ENCODE results near the gene SAMD9L. TPM values are rescaled to one million over a fixed set of nuclear protein-coding genes. Genes with fewer than 3 reads are reported as not detected.

Gene SAMD9L
- total RNA-seq, 2 experiments from 2014 or later, result 4.6 to 10.8 TPM

DNA sequence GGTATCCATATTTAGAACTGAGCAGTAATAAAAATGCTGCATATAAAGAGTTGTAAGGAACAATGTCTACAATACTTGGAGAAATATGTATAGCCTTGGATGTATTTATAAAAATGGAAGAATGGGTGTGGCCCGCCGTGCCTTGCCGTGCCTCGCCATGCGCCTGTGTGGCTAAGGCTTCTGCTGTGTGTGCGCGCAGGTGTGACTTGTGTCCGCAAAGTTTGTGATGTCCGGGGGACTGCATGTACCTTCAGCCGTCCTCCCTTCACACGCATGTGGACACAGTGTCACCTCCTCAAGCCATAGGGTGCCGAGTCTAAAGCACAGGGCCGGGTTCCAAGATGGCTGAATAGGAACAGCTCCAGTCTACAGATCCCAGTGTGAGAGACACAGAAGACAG, 40.2 kb downstream of the SAMD9L start:
- no peak for DNase-seq (ENCODE audit: low spot score)
- TF ChIP-seq, protein P1, sequence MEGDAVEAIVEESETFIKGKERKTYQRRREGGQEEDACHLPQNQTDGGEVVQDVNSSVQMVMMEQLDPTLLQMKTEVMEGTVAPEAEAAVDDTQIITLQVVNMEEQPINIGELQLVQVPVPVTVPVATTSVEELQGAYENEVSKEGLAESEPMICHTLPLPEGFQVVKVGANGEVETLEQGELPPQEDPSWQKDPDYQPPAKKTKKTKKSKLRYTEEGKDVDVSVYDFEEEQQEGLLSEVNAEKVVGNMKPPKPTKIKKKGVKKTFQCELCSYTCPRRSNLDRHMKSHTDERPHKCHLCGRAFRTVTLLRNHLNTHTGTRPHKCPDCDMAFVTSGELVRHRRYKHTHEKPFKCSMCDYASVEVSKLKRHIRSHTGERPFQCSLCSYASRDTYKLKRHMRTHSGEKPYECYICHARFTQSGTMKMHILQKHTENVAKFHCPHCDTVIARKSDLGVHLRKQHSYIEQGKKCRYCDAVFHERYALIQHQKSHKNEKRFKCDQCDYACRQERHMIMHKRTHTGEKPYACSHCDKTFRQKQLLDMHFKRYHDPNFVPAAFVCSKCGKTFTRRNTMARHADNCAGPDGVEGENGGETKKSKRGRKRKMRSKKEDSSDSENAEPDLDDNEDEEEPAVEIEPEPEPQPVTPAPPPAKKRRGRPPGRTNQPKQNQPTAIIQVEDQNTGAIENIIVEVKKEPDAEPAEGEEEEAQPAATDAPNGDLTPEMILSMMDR (conservative IDR thresholded peaks at IDR 0.05; ENCODE audit: low read length), result no peak
- no peak for TF ChIP-seq EZH2phosphoT487 (IDR thresholded peaks at IDR 0.05; ENCODE audit: borderline replicate concordance, low read depth, low read length)
- Histone ChIP-seq H3K27ac (ENCODE audit: low read depth, low read length, poor library complexity, severe bottlenecking) (no peak overlapping the region), H4K20me1 (ENCODE audit: insufficient read depth, low read length) (no peaks in the 10 kb centered on the region), H3K9me2 (ENCODE audit: insufficient read depth, low read length) (no peaks in the 10 kb centered on the region), H3K4me2 (ENCODE audit: low read length) (no peak overlapping the region), H2AFZ (ENCODE audit: low read length) (no peak overlapping the region), H3K4me3 (ENCODE audit: low read depth, low read length, poor library complexity, severe bottlenecking) (no peak overlapping the region), H3K4me1 (ENCODE audit: insufficient read depth, low read length, poor library complexity, severe bottlenecking) (no peaks in the 10 kb centered on the region), H3K36me3 (ENCODE audit: insufficient read depth, low read length) (peaks cover 9% of the 10 kb centered on the region), H3K79me2 (ENCODE audit: insufficient read depth, low read depth, low read length) (no peaks in the 10 kb centered on the region), H3K9me3 (ENCODE audit: low read length) (no peaks in the 10 kb centered on the region)
- POLR2A ChIA-PET, result interaction anchor here (0.6 to 1.2 kb wide), 5 partner anchors 10 to 703 kb away, joined by 3 to 6 read pairs (median 3); partner anchors contain the start of gene SAMD9
- BruUV-seq (replicated peaks), result no TSS peak
- intact Hi-C loops (cut with micrococcal nuclease; ENCODE audit: unreplicated experiment), result no loop called here
- CTCF ChIA-PET (ENCODE audit: unreplicated experiment), result no interaction called here

DNA sequence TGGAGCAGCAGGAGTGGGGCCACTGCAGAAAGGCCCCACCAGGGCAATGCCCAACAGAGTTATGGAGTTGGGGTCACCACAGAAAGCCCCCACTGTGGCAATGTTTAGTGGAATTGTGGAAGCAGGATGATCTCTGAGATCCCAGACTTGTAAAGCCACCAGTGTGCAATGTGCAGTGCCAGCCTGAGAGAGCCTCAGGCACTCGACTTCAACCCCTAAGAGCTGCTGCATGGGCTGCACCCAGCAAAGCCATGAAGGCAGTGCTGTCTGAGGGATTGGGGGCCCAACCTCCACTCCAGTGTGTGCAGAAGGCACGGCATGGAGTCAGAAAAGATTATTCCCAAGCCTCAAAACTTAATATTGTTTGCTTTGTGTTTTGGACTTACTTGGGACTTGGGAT, 50.8 kb downstream of the SAMD9L start:
- Histone ChIP-seq H3K27ac (ENCODE audit: low read depth, low read length, poor library complexity, severe bottlenecking) (no peak overlapping the region), H3K36me3 (ENCODE audit: insufficient read depth, low read length) (no peaks in the 10 kb centered on the region), H3K79me2 (ENCODE audit: insufficient read depth, low read depth, low read length) (no peaks in the 10 kb centered on the region), H3K4me1 (ENCODE audit: insufficient read depth, low read length, poor library complexity, severe bottlenecking) (no peaks in the 10 kb centered on the region), H3K4me2 (ENCODE audit: low read length) (no peak overlapping the region), H3K9me2 (ENCODE audit: insufficient read depth, low read length) (no peaks in the 10 kb centered on the region), H3K4me3 (ENCODE audit: low read depth, low read length, poor library complexity, severe bottlenecking) (no peak overlapping the region), H4K20me1 (ENCODE audit: insufficient read depth, low read length) (no peaks in the 10 kb centered on the region), H2AFZ (ENCODE audit: low read length) (no peak overlapping the region), H3K9me3 (ENCODE audit: low read length) (peaks cover 3% of the 10 kb centered on the region; the same call in 1 of the 2 replicates)
- intact Hi-C loops (cut with micrococcal nuclease; ENCODE audit: unreplicated experiment), result no loop called here
- POLR2A ChIA-PET, result no interaction called here
- no TSS peak for BruUV-seq (replicated peaks)
- no peak for TF ChIP-seq EZH2phosphoT487 (IDR thresholded peaks at IDR 0.05; ENCODE audit: borderline replicate concordance, low read depth, low read length)
- TF ChIP-seq, protein P1 (conservative IDR thresholded peaks at IDR 0.05; ENCODE audit: low read length), result no peak
- no peak for DNase-seq (ENCODE audit: low spot score)
- CTCF ChIA-PET (ENCODE audit: unreplicated experiment), result no interaction called here

DNA sequence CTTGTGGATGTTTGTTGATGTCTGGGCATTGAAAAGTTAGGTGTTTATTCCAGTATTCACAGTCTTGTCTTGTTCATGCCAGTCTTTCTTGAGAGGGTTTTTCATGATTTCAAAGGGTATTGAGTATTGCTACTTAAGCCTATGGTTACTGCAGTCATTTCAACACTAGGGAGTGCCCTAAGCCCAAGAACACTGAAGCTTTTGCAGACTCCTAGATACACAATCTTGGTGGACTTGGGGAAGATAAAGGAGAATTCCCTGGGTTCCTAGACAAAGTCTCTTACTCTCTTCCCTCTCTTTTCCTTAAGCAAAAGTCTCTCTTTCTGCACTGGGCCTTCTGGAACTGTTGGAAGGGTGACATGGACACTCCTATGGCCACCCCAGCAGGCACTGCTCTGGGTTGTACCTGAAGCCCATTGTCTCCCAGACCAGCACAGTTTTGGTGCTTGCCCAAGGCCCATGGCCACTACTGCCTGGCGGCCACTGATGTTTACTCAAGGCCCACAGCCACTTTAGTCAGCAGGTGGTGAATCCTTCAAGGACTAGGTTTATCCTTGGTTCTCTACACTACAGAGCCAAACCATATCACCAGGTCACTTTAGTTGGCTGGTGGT, 55.3 kb downstream of the SAMD9L start:
- POLR2A ChIA-PET, result no interaction called here
- TF ChIP-seq, protein P1 (conservative IDR thresholded peaks at IDR 0.05; ENCODE audit: low read length), result peak; percentile 65
- TF ChIP-seq EZH2phosphoT487 (IDR thresholded peaks at IDR 0.05; ENCODE audit: borderline replicate concordance, low read depth, low read length), result no peak

More for the DNA sequence above, 55.3 kb downstream of the SAMD9L start:
- no TSS peak for BruUV-seq (replicated peaks)
- Histone ChIP-seq H3K4me3 (ENCODE audit: low read depth, low read length, poor library complexity, severe bottlenecking) (no peak overlapping the region), H3K36me3 (ENCODE audit: insufficient read depth, low read length) (no peaks in the 10 kb centered on the region), H3K4me1 (ENCODE audit: insufficient read depth, low read length, poor library complexity, severe bottlenecking) (no peaks in the 10 kb centered on the region), H3K9me3 (ENCODE audit: low read length) (peaks cover 4% of the 10 kb centered on the region; the same call in 1 of the 2 replicates), H2AFZ (ENCODE audit: low read length) (no peak overlapping the region), H3K4me2 (ENCODE audit: low read length) (no peak overlapping the region), H4K20me1 (ENCODE audit: insufficient read depth, low read length) (no peaks in the 10 kb centered on the region), H3K27ac (ENCODE audit: low read depth, low read length, poor library complexity, severe bottlenecking) (no peak overlapping the region), H3K9me2 (ENCODE audit: insufficient read depth, low read length) (no peaks in the 10 kb centered on the region), H3K79me2 (ENCODE audit: insufficient read depth, low read depth, low read length) (no peaks in the 10 kb centered on the region)
- DNase-seq (ENCODE audit: low spot score), result peak; percentile 30
- CTCF ChIA-PET (ENCODE audit: unreplicated experiment), result no interaction called here
- intact Hi-C loops (cut with micrococcal nuclease; ENCODE audit: unreplicated experiment), result loop anchor here (1.0 kb wide), 1 partner anchor 135 kb away; no protein-coding TSS in a partner anchor
